Stimulated activated CD8-positive, alpha-beta memory T cell treated with anti-CD3 and anti-CD28 coated beads, Interleukin-4, amount 100 ng/mL, for 48 hours (primary cell): ENCODE measurements around the gene SCLY.
"Not testable (repeated sequence)": the region's sequence is repeated elsewhere in the genome, so short reads cannot be mapped to it uniquely, and the experiment has no call there.

ENCODE experiments used
- DNase-seq: peaks from one replicate; pipeline ENCODE4 v3.0.0-alpha.2; 2020

Gene SCLY

GRCh38 chr2:238042090-238042489 is 18.7 kb upstream of the SCLY start:
- DNase-seq, result no peak

DNA sequence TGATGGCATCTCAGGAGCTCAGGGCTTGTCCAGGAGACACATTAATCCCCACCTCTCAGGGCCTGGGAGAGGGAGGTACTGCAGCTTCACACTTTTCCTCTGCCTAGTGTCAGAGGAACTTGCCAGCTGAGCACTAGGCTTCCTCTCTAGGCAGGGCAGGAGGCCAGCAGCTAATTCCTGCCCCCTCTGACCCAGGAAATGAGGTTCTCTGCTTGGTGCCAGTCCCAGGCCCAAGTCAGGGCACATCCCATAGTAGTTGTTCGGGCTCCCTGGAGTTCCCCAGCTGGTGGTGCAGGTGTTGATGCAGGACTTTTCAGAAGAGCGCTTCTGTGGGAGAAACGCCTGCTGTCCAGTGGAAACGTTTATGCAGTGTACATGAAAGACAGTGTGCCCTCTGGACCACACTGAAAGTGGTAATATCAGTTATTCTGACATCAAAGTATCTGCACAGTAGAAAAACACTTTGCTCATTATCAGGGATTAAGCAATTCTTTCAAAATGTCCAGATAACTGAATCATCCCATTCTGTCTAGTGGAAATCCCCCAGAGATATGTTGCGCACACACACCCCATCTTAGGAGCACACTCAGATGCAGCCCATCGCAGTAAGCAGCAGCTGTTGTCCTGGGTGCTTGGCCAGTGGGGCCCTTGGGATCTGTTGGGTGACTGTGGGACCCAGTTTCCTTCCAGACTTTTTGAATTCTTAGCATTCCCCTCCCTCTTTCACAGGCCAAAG is 17.8 kb upstream of the SCLY start:
- DNase-seq, result no peak

DNA sequence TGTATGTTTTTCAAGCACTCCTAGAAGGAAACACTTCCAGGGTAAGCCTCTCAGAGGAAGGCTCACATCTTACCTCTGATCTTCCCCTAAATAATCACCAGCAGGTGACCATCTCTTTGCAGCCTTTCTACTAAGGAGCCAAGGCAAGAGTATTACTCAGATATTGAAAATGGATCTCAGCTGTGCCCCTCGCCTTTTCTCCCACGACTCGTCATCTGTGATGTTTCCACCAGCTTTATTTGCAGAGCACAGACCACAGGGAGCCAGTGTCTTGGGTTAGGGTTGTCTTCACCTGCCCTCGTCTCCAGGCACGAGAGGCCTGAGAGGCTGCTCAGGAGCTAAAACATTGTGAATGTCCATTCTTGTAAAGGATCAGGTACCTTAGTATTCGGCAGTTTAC is 16.9 kb upstream of the SCLY start:
- no peak for DNase-seq

DNA sequence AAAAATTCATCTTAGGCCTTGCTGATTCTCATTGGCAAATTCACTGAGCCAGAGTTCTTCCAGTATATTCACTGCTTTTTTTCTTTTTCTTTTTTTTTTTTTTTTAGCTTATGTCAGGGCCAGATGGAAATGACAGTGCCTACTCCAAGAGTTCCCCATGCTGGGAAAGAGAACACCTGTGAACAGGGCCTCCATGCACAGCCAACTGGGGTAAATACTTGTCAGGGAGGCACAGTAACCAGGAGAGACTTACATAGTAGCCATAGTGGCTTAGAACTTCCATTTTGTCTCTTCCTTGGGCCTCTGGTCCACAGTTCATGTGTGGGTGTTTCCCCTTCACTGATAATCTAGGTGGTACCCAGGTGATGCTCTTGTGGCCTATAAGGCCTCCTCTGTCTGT is 15.2 kb upstream of the SCLY start:
- no peak for DNase-seq

- no peak for DNase-seq
Observed at GRCh38 chr2:238046725-238047270, 14.0 kb upstream of the SCLY start.

- DNase-seq, result no peak
Observed at GRCh38 chr2:238053191-238053776, 7.5 kb upstream of the SCLY start.

DNA sequence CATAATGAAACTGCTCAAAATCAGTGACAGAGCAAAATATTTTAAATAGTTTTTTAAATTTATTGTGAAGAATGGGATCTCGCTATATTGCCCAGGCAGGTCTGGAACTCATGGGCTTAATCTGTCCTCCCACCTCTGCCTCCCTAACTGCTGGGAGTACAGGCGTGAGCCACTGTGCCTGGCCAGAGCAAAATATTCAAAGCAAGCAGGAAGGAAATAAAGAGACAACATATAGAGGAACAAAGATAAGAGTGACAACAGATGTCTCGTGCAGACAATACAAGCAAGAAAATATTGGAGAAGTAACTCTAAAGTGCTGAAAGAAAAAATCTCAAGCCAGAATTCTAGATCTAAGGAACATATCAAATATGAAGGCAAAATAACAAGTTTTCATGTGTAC is 5.0 kb upstream of the SCLY start:
- DNase-seq, result no peak

DNA sequence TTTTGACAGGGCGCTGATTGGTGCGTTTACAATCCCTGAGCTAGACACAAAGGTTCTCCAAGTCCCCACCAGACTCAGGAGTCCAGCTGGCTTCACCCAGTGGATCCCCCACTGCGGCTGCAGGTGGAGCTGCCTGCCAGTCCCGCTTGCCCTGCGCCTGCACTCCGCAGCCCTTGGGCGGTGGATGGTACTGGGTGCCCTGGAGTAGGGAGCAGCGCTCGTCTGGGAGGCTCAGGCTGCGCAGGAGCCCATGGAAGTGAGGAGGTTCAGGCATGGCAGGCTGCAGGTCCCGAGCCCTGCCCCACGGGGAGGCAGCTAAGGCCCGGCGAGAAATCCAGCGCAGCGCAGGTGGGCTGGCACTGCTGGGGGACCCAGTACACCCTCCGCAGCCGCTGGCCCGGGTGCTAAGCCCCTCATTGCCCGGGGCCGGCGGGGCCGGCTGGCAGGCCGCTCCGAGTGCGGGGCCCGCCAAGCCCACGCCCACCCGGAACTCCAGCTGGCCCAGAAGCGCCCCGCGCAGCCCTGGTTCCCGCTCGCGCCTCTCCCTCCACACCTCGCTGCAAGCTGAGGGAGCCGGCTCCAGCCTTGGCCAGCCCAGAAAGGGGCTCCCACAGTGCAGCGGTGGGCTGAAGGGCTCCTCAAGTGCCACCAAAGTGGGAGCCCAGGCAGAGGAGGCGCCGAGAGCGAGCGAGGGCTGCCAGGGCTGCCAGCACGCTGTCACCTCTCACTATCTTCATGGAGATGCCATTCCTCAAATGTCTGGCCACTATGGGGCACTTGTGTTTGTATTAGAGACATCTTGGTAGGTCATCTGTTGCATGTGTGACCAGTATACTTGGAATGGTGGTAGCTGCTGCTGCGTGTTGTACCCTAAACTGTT is 2.9 kb upstream of the SCLY start:
- DNase-seq, result not testable (repeated sequence)

- DNase-seq, result no peak
Observed at GRCh38 chr2:238059505-238059904, 1.3 kb upstream of the SCLY start.

DNA sequence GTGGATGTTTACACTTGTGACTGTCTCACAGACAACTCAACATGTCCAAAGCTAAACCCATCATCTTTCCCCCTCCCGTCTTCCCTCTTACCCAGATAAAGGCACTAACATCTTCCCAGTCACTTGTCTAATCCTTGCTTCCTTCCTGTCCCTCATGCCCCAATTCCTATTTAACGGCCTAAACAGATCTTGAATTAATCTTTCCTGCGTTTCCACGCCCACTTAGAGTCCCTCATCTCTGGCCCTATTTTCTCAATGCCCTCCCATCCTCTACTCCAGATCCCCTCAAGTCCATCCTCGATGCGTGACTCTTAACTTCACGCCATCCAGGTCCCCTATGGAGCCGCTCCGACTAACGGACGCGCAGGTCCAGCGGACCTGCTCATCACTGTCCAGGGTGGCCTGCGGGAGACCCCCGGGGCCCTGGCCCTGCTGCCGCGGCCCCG is 682 bp upstream of the SCLY start:
- no peak for DNase-seq

GRCh38 chr2:238061315-238062202 is 758 bp downstream of the SCLY start:
- DNase-seq, result peak; percentile 51

DNA sequence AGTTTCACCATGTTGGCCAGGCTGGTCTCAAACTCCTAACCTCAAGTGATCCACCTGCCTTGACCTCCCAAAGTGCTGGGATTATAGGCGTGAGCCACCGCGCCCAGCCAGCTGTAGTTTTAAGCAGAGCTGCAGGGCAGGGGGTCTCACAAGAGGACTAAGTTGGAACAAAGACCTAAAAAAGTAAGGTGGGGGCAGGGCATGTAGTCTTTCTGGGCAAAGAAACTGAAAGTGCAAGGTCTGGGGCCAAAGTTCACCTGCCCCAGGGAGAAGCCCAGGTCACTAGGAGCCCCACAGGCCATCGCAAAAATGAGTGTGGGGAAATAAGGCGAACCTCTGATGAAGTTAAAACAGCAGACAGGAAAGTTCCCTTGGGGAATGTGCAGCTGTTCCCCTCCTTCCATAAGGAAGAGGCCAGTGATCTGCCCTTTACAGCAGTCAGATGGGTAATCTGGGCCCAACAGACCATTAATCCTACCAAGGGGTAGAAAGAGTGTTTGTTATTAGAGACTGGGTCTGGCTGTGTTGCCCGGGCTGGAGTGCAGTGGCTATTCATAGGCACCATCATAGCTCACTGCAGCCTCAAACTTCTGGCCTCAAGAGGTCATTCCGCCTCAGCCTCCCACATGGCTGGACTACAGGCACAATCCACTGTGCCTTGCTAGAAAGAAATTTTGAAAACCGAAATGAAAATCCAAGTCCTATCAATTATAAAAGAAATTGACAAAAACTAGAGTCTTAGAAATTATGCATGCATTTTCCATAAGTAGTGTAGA is 2.8 kb downstream of the SCLY start:
- no peak for DNase-seq

DNA sequence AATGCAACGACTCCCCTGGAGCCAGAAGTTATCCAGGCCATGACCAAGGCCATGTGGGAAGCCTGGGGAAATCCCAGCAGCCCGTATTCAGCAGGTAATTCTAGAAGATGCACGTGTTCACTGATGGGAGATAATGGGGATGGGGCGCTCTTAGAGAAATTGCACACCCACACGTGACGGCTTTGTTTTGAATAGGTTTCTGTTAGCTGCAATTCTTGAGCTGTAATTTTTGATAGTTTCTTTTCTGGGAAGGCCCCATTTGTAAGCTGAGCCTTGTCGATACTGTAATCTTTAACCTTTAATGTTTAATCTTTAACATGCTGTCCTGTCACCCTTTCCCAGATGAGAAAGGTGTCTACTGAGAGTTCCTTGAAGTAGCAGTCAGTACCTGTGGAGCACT is 3.6 kb downstream of the SCLY start:
- no peak for DNase-seq

DNA sequence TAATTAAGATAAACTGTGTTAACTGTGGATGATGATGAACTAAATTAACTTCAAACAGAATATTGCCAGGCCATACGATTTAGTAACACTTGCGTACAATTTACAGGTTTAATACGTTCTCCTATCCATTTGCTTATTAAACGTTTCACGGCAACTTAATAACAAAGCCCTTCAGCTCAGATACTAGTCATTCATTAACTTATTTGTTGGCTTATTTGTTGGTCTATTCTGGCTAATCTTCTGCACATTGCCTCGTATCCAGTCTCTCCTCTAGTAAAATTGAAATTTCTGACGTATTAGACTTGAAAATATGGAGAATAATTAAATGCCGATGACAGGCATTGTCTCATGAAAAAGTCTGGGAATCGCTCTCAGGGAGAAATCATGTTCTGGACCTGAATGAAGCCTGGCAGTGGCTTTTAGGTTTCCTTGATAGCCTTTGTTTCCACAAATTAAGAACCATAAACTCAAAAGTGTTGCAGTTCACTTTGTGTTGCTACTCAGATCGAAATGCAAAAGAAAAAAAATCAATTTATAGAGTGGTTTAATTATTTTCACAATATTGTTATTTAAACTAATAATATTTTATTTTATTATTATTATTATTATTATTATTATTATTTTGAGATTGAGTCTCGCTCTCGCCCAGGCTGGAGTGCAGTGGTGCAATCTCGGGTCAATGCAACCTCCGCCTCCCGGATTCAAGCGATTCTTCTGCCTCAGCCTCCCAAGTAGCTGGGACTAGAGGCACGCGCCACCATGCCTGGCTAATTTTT is 4.5 kb downstream of the SCLY start:
- DNase-seq, result no peak

DNA sequence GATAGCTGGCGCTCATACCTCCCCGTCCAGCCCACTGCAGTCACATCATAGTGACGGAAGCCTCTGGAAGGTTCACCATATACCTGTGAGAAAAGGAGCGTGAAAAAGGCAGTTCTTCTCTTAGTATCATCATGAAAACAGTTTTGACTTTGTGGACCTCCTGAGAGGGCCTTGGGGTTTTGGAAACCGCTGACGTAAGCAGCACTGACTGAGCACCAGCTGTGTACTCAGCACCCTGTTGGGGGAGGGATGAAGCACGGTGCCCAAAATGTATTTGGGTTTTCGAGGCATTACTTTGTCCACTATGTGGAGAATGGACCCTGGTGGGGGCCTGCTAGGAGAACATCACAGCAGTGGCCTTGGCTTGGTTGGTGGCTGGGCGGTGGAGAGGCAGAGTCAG is 5.4 kb downstream of the SCLY start:
- no peak for DNase-seq

DNA sequence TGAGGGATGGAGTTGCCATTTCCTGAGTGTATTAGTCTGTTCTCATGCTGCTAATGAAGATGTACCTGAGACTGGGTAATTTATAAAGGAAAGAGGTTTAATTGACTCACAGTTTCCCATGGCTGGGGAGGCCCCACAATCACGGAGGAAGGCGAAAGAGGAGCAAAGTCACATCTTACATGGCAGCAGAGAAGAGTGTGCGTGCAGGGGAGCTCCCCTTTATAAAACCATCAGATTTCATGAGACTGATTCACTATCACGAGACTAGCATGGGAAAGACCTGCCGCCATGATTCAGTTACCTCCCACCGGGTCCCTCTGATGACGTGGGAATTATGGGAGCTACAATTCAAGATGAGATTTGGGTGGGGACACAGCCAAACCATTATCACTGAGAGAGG is 5.9 kb downstream of the SCLY start:
- peak; percentile 31 for DNase-seq

GRCh38 chr2:238067939-238068338 is 7.1 kb downstream of the SCLY start:
- DNase-seq, result no peak

- DNase-seq, result no peak
Observed at GRCh38 chr2:238069021-238069709, 8.4 kb downstream of the SCLY start.

GRCh38 chr2:238069877-238070276 is 9.1 kb downstream of the SCLY start:
- no peak for DNase-seq

DNA sequence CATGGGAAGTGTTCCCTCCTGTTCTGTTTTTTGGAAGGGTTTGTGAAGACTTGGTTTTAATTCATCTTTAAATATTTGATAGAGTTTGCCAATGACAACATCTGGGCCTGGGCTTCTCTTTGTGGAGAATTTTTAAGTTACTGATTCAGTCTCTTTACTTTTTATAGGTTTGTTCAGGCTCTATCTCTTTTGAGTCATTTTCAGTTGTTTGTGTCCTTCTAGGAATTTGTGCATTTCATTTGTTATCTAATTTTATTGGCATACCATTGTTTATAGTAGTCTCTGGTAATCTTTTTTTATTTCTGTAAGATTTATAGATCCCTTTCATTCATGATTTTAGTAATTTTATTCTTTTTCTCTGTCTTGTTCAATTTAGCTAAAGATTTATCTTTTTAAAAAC is 14.6 kb downstream of the SCLY start:
- DNase-seq, result no peak
